GM12878 (cell line): ENCODE data around the gene TPM4.

Experiments
- ATF3 ChIP-seq: IDR thresholded peaks from 2 replicates; pipeline ENCODE4 v1.6.1; 2011; ENCODE audit warnings: low read depth, mild to moderate bottlenecking, low read length, moderate library complexity, borderline replicate concordance; ENCODE audit errors: extremely low read depth
- CHD1 ChIP-seq: IDR thresholded peaks from 2 replicates; pipeline ENCODE4 v1.6.1; 2012; ENCODE audit warnings: low read depth, low read length, improper control_type of control experiment
- CHD4 ChIP-seq: fragments of 200-600 bp; sonication (generic); IDR thresholded peaks from 2 replicates; pipeline ENCODE4 v1.6.1; 2016; ENCODE audit warnings: mild to moderate bottlenecking
- EZH2 ChIP-seq: IDR thresholded peaks from 2 replicates; pipeline ENCODE4 v1.6.1; 2012; ENCODE audit warnings: low read depth, mild to moderate bottlenecking, control low read depth, inconsistent platforms, low read length, borderline replicate concordance; ENCODE audit not compliant: control insufficient read depth
- FOS ChIP-seq: IDR thresholded peaks from 3 replicates; pipeline ENCODE4 v1.6.1; 2011; ENCODE audit warnings: borderline replicate concordance; ENCODE audit not compliant: insufficient read length; ENCODE audit errors: extremely low read depth
- MEF2A ChIP-seq: IDR thresholded peaks from 2 replicates; pipeline ENCODE4 v1.6.1; 2011; ENCODE audit warnings: low read depth, mild to moderate bottlenecking, low read length, moderate library complexity; ENCODE audit not compliant: insufficient read depth
- MXI1 ChIP-seq: fragments of 150-350 bp; IDR thresholded peaks from 2 replicates; pipeline ENCODE4 v1.6.1; 2011; ENCODE audit warnings: low read depth, mild to moderate bottlenecking, inconsistent platforms, low read length, improper control_type of control experiment
- POLR2AphosphoS5 ChIP-seq: IDR thresholded peaks from 2 replicates; pipeline ENCODE4 v1.6.1; 2011; ENCODE audit warnings: mild to moderate bottlenecking, low read length, inconsistent platforms
- RAD21 ChIP-seq: IDR thresholded peaks from 2 replicates; pipeline ENCODE4 v1.6.1; 2011; ENCODE audit warnings: mild to moderate bottlenecking, low read depth, low read length, moderate library complexity; ENCODE audit not compliant: insufficient read depth
- YY1 ChIP-seq: IDR thresholded peaks from 2 replicates; pipeline ENCODE4 v1.6.1; 2011; ENCODE audit warnings: low read depth, mild to moderate bottlenecking, low read length
- TF ChIP-seq, protein P1 (sequence below), 3 experiments: IDR thresholded peaks in 2 of 3; conservative IDR thresholded peaks in 1 of 3; 2 replicates each; pipeline ENCODE4 v1.5.1; 2011; ENCODE audit warnings: low read depth in 3 of 3, low read length in 3 of 3, mild to moderate bottlenecking in 3 of 3, control low read depth in 2 of 3, moderate library complexity in 2 of 3, inconsistent platforms in 1 of 3, mixed read lengths in 1 of 3; ENCODE audit not compliant: control insufficient read depth in 2 of 3, insufficient read depth in 1 of 3; ENCODE audit errors: extremely low read depth in 1 of 3
- TF ChIP-seq, protein P2 (sequence below): IDR thresholded peaks from 2 replicates; pipeline ENCODE4 v1.6.1; 2012; ENCODE audit warnings: mild to moderate bottlenecking, low read depth, low read length

GRCh38 chr19:16069813-16070365, 6.4 kb upstream of the TPM4 start:
- no peak for TF ChIP-seq ATF3
- TF ChIP-seq MXI1: no peak
- TF ChIP-seq CHD4: no peak
- TF ChIP-seq, protein P1, sequence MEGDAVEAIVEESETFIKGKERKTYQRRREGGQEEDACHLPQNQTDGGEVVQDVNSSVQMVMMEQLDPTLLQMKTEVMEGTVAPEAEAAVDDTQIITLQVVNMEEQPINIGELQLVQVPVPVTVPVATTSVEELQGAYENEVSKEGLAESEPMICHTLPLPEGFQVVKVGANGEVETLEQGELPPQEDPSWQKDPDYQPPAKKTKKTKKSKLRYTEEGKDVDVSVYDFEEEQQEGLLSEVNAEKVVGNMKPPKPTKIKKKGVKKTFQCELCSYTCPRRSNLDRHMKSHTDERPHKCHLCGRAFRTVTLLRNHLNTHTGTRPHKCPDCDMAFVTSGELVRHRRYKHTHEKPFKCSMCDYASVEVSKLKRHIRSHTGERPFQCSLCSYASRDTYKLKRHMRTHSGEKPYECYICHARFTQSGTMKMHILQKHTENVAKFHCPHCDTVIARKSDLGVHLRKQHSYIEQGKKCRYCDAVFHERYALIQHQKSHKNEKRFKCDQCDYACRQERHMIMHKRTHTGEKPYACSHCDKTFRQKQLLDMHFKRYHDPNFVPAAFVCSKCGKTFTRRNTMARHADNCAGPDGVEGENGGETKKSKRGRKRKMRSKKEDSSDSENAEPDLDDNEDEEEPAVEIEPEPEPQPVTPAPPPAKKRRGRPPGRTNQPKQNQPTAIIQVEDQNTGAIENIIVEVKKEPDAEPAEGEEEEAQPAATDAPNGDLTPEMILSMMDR (IDR thresholded peaks at IDR 0.05 in 2 of 3, conservative IDR thresholded peaks at IDR 0.05 in 1 of 3; ENCODE audit: control insufficient read depth in 2 of 3, extremely low read depth in 1 of 3, insufficient read depth in 1 of 3, low read depth in 3 of 3, low read length in 3 of 3): no peak
- no peak for TF ChIP-seq CHD1
- no peak for TF ChIP-seq POLR2AphosphoS5
- no peak for TF ChIP-seq FOS
- TF ChIP-seq EZH2: no peak
- no peak for TF ChIP-seq YY1
- TF ChIP-seq RAD21: no peak
- no peak for TF ChIP-seq MEF2A
- TF ChIP-seq, protein P2, sequence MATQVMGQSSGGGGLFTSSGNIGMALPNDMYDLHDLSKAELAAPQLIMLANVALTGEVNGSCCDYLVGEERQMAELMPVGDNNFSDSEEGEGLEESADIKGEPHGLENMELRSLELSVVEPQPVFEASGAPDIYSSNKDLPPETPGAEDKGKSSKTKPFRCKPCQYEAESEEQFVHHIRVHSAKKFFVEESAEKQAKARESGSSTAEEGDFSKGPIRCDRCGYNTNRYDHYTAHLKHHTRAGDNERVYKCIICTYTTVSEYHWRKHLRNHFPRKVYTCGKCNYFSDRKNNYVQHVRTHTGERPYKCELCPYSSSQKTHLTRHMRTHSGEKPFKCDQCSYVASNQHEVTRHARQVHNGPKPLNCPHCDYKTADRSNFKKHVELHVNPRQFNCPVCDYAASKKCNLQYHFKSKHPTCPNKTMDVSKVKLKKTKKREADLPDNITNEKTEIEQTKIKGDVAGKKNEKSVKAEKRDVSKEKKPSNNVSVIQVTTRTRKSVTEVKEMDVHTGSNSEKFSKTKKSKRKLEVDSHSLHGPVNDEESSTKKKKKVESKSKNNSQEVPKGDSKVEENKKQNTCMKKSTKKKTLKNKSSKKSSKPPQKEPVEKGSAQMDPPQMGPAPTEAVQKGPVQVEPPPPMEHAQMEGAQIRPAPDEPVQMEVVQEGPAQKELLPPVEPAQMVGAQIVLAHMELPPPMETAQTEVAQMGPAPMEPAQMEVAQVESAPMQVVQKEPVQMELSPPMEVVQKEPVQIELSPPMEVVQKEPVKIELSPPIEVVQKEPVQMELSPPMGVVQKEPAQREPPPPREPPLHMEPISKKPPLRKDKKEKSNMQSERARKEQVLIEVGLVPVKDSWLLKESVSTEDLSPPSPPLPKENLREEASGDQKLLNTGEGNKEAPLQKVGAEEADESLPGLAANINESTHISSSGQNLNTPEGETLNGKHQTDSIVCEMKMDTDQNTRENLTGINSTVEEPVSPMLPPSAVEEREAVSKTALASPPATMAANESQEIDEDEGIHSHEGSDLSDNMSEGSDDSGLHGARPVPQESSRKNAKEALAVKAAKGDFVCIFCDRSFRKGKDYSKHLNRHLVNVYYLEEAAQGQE: no peak
